Liver (tissue), 9 donors: Measurements from ENCODE around the gene TAF1C. TPM values are rescaled to one million over a fixed set of nuclear protein-coding genes. Genes with fewer than 3 reads are reported as not detected.

ENCODE experiments used
- DNase-seq: peaks from one replicate; pipeline ENCODE4 v3.0.0-alpha.2; 2017; ENCODE audit warnings: low spot score
- H3K27ac ChIP-seq, 2 donors: one replicate each; pipeline ENCODE4 v1.7.0; 2013; ENCODE audit warnings: inconsistent platforms in 2 of 2, low read length in 2 of 2, control low read depth in 1 of 2, low read depth in 1 of 2, mild to moderate bottlenecking in 1 of 2
- H3K27me3 ChIP-seq, 4 donors: one replicate each; pipeline versions ENCODE4 v1.6.1 to v1.7.0; 2013; ENCODE audit warnings: low read length in 3 of 4, inconsistent platforms in 1 of 4, mild to moderate bottlenecking in 1 of 4, moderate library complexity in 1 of 4; ENCODE audit not compliant: control insufficient read depth in 4 of 4, insufficient read depth in 4 of 4
- H3K36me3 ChIP-seq, 4 donors: one replicate each; pipeline versions ENCODE4 v1.6.1 to v1.7.0; 2013; ENCODE audit warnings: low read length in 3 of 4, mild to moderate bottlenecking in 3 of 4, low read depth in 1 of 4, moderate library complexity in 1 of 4; ENCODE audit not compliant: control insufficient read depth in 4 of 4, insufficient read depth in 3 of 4
- H3K4me1 ChIP-seq, 4 donors: one replicate each; pipeline versions ENCODE4 v1.6.1 to v1.7.0; 2013; ENCODE audit warnings: low read length in 3 of 4, mild to moderate bottlenecking in 3 of 4, moderate library complexity in 1 of 4; ENCODE audit not compliant: control insufficient read depth in 4 of 4, insufficient read depth in 4 of 4
- H3K4me3 ChIP-seq, 3 donors: one replicate each; pipeline versions ENCODE4 v1.6.1 to v1.7.0; 2013; ENCODE audit warnings: low read length in 3 of 3, control low read depth in 1 of 3, low read depth in 1 of 3, mild to moderate bottlenecking in 1 of 3
- H3K9ac ChIP-seq, 2 donors: one replicate each; pipeline ENCODE4 v1.7.0; 2013; ENCODE audit warnings: low read length in 2 of 2, mild to moderate bottlenecking in 2 of 2, moderate library complexity in 2 of 2, control low read depth in 1 of 2, low read depth in 1 of 2
- H3K9me3 ChIP-seq, 4 donors: one replicate each; pipeline versions ENCODE4 v1.6.1 to v1.7.0; 2013; ENCODE audit warnings: low read length in 3 of 4; ENCODE audit not compliant: control insufficient read depth in 4 of 4
- EGR1 ChIP-seq, 2 donors: IDR thresholded peaks; 2 replicates each; pipeline ENCODE4 v1.6.1; 2016 to 2018; ENCODE audit warnings: antibody characterized with exemption in 2 of 2, low read depth in 2 of 2
- FOXA1 ChIP-seq: IDR thresholded peaks from 2 replicates; pipeline ENCODE4 v1.6.1; 2016; ENCODE audit warnings: antibody characterized with exemption
- FOXA2 ChIP-seq: IDR thresholded peaks from 2 replicates; pipeline ENCODE4 v1.6.1; 2016; ENCODE audit warnings: antibody characterized with exemption
- GABPA ChIP-seq, 2 donors: IDR thresholded peaks in 1 of 2; conservative IDR thresholded peaks in 1 of 2; 2 replicates each; pipeline ENCODE4 v1.6.1; 2016; ENCODE audit warnings: antibody characterized with exemption in 2 of 2, mild to moderate bottlenecking in 1 of 2, moderate library complexity in 1 of 2
- HNF4A ChIP-seq, 2 donors: conservative IDR thresholded peaks; 2 replicates each; pipeline ENCODE4 v1.6.1; 2016; ENCODE audit warnings: antibody characterized with exemption in 2 of 2, mild to moderate bottlenecking in 2 of 2
- HNF4G ChIP-seq: IDR thresholded peaks from 2 replicates; pipeline ENCODE4 v1.6.1; 2016; ENCODE audit warnings: antibody characterized with exemption
- JUND ChIP-seq, 2 donors: IDR thresholded peaks; 2 replicates each; pipeline ENCODE4 v1.6.1; 2016; ENCODE audit warnings: antibody characterized with exemption in 2 of 2
- NR2F2 ChIP-seq: IDR thresholded peaks from 2 replicates; pipeline ENCODE4 v1.6.1; 2016; ENCODE audit warnings: antibody characterized with exemption
- RAD21 ChIP-seq, 2 donors: IDR thresholded peaks; 2 replicates each; pipeline ENCODE4 v1.6.1; 2016; ENCODE audit warnings: antibody characterized with exemption in 2 of 2, mild to moderate bottlenecking in 2 of 2
- RXRA ChIP-seq, 2 donors: IDR thresholded peaks; 2 replicates each; pipeline ENCODE4 v1.6.1; 2017 to 2018; ENCODE audit warnings: antibody characterized with exemption in 2 of 2, mild to moderate bottlenecking in 1 of 2
- SP1 ChIP-seq: IDR thresholded peaks from 2 replicates; pipeline ENCODE4 v1.6.1; 2018; ENCODE audit warnings: antibody characterized with exemption, mild to moderate bottlenecking
- TAF1 ChIP-seq: conservative IDR thresholded peaks from 2 replicates; pipeline ENCODE4 v1.6.1; 2016; ENCODE audit warnings: antibody characterized with exemption, mild to moderate bottlenecking
- YY1 ChIP-seq: IDR thresholded peaks from 2 replicates; pipeline ENCODE4 v1.6.1; 2016; ENCODE audit warnings: antibody characterized with exemption, mild to moderate bottlenecking
- WGBS: extraction: QIAGEN DNeasy Blood & Tissue Kit; methylation state at CpG from one replicate; pipeline ENCODE4 v1.1.7; 2013; 5-methylcytosine and 5-hydroxymethylcytosine counted together
- polyA plus RNA-seq, 2 donors: library from polyadenylated mRNA; stranded (reverse) in 1 of 2; unstranded in 1 of 2; fragments of 200-250 nt in 1 of 2; fragments of >200 nt in 1 of 2; fragmentation: Nextera tagmentation in 1 of 2; extraction: Ambion mirVana in 1 of 2; gene quantifications; one replicate each; pipeline versions ENCODE4 v1.2.1 to v1.2.3, GENCODE V29; 2013 to 2015
- total RNA-seq, 2 donors: library from RNA; depleted of rRNA; stranded (reverse); fragments of >200 nt; gene quantifications; one replicate each; pipeline ENCODE4 v1.2.3, GENCODE V29; 2014
- TF ChIP-seq, protein P1 (sequence below): IDR thresholded peaks from 2 replicates; pipeline ENCODE4 v1.6.1; 2016; ENCODE audit warnings: antibody characterized with exemption, mild to moderate bottlenecking
- TF ChIP-seq, protein P2 (sequence below): IDR thresholded peaks from 2 replicates; pipeline ENCODE4 v1.6.1; 2016; ENCODE audit warnings: antibody characterized with exemption
- TF ChIP-seq, protein P3 (sequence below): fragments of 150-350 bp; IDR thresholded peaks from 2 replicates; pipeline ENCODE4 v1.5.1; 2017; ENCODE audit warnings: improper control_type of control experiment, low read depth, low read length; ENCODE audit not compliant: missing input control
- TF ChIP-seq, protein P4 (sequence below): IDR thresholded peaks from 2 replicates; pipeline ENCODE4 v1.6.1; 2016; ENCODE audit warnings: antibody characterized with exemption
- TF ChIP-seq, protein P5 (sequence below): IDR thresholded peaks from 2 replicates; pipeline ENCODE4 v1.6.1; 2016; ENCODE audit warnings: antibody characterized with exemption
- donor health status: healthy.
- donor health status: healthy.
- donor health status: healthy.
- donor health status: healthy.
- donor health status: healthy.

TAF1C gene
- total and polyA plus RNA-seq, 4 donors = 10.2 to 34.5 (median 11.3) TPM

DNA sequence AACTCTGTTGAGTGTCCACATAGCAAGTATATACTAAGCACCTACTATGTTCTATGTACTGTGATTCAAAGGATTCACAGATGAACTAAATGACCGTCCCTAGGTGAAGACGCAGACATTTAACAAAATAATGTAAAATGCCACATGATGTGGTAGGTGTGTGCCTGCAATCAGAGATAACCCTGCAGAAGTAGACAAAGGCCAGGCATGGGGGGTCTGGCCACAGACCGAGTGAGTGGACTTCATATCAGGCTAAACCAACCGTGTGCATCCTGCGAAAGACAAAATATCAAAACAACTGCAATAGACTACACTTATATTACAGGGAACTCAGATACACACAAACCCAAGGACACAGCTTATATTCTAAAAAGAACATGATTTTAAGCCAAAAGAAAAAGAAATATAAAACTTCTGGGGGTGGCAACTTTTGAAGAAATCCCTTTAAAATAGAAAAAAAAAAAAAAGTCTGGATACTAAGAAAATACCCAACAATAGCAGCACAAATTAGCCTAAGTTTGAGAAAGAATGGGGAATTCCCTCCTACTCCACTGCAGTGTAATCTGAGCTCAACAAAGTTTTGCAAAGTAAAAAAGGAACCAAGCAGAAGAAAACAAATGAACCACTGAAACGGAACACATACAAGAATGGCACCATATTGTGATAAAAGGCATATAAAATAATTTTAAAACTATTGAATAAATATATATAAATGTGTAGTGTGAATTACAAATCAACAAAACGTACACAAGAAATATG is 54.2 kb downstream of the TAF1C start:
- H3K9me3 ChIP-seq = no peaks in the 10 kb centered on the region
- no peak overlapping the region for H3K9ac ChIP-seq
- H3K27ac ChIP-seq = no peak overlapping the region
- no peaks in the 10 kb centered on the region for H3K27me3 ChIP-seq
- no peak for DNase-seq
- peaks cover 0 to 17% (median 8%) of the 10 kb centered on the region in 4 donors for H3K36me3 ChIP-seq
- 87% methylated on average over 7 of the region's 7 CpGs for WGBS
- TF ChIP-seq, protein P1, sequence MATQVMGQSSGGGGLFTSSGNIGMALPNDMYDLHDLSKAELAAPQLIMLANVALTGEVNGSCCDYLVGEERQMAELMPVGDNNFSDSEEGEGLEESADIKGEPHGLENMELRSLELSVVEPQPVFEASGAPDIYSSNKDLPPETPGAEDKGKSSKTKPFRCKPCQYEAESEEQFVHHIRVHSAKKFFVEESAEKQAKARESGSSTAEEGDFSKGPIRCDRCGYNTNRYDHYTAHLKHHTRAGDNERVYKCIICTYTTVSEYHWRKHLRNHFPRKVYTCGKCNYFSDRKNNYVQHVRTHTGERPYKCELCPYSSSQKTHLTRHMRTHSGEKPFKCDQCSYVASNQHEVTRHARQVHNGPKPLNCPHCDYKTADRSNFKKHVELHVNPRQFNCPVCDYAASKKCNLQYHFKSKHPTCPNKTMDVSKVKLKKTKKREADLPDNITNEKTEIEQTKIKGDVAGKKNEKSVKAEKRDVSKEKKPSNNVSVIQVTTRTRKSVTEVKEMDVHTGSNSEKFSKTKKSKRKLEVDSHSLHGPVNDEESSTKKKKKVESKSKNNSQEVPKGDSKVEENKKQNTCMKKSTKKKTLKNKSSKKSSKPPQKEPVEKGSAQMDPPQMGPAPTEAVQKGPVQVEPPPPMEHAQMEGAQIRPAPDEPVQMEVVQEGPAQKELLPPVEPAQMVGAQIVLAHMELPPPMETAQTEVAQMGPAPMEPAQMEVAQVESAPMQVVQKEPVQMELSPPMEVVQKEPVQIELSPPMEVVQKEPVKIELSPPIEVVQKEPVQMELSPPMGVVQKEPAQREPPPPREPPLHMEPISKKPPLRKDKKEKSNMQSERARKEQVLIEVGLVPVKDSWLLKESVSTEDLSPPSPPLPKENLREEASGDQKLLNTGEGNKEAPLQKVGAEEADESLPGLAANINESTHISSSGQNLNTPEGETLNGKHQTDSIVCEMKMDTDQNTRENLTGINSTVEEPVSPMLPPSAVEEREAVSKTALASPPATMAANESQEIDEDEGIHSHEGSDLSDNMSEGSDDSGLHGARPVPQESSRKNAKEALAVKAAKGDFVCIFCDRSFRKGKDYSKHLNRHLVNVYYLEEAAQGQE = no peak
- no peak for TF ChIP-seq EGR1 (IDR thresholded peaks at IDR 0.05; ENCODE audit: low read depth in 2 of 2)
- TF ChIP-seq SP1 = no peak
- no peak for TF ChIP-seq TAF1
- TF ChIP-seq HNF4A (conservative IDR thresholded peaks at IDR 0.05) = no peak
- no peak for TF ChIP-seq HNF4G
- TF ChIP-seq RXRA (IDR thresholded peaks at IDR 0.05) = no peak
- no peak for TF ChIP-seq FOXA2
- no peak for TF ChIP-seq JUND (IDR thresholded peaks at IDR 0.05)
- TF ChIP-seq, protein P2, sequence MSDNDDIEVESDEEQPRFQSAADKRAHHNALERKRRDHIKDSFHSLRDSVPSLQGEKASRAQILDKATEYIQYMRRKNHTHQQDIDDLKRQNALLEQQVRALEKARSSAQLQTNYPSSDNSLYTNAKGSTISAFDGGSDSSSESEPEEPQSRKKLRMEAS = no peak
- no peak for TF ChIP-seq GABPA (IDR thresholded peaks at IDR 0.05 in 1 of 2, conservative IDR thresholded peaks at IDR 0.05 in 1 of 2)
- TF ChIP-seq, protein P3, sequence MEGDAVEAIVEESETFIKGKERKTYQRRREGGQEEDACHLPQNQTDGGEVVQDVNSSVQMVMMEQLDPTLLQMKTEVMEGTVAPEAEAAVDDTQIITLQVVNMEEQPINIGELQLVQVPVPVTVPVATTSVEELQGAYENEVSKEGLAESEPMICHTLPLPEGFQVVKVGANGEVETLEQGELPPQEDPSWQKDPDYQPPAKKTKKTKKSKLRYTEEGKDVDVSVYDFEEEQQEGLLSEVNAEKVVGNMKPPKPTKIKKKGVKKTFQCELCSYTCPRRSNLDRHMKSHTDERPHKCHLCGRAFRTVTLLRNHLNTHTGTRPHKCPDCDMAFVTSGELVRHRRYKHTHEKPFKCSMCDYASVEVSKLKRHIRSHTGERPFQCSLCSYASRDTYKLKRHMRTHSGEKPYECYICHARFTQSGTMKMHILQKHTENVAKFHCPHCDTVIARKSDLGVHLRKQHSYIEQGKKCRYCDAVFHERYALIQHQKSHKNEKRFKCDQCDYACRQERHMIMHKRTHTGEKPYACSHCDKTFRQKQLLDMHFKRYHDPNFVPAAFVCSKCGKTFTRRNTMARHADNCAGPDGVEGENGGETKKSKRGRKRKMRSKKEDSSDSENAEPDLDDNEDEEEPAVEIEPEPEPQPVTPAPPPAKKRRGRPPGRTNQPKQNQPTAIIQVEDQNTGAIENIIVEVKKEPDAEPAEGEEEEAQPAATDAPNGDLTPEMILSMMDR = no peak
- no peak for TF ChIP-seq NR2F2
- TF ChIP-seq FOXA1 = no peak
- no peak for TF ChIP-seq YY1
- TF ChIP-seq RAD21 (IDR thresholded peaks at IDR 0.05) = no peak
- TF ChIP-seq, protein P4, sequence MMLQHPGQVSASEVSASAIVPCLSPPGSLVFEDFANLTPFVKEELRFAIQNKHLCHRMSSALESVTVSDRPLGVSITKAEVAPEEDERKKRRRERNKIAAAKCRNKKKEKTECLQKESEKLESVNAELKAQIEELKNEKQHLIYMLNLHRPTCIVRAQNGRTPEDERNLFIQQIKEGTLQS = no peak
- TF ChIP-seq, protein P5, sequence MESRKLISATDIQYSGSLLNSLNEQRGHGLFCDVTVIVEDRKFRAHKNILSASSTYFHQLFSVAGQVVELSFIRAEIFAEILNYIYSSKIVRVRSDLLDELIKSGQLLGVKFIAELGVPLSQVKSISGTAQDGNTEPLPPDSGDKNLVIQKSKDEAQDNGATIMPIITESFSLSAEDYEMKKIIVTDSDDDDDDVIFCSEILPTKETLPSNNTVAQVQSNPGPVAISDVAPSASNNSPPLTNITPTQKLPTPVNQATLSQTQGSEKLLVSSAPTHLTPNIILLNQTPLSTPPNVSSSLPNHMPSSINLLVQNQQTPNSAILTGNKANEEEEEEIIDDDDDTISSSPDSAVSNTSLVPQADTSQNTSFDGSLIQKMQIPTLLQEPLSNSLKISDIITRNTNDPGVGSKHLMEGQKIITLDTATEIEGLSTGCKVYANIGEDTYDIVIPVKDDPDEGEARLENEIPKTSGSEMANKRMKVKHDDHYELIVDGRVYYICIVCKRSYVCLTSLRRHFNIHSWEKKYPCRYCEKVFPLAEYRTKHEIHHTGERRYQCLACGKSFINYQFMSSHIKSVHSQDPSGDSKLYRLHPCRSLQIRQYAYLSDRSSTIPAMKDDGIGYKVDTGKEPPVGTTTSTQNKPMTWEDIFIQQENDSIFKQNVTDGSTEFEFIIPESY = no peak
- no peaks in the 10 kb centered on the region for H3K4me1 ChIP-seq
- H3K4me3 ChIP-seq = no peak overlapping the region
